ENCODE measurements around the gene CD300LB.

DNA sequence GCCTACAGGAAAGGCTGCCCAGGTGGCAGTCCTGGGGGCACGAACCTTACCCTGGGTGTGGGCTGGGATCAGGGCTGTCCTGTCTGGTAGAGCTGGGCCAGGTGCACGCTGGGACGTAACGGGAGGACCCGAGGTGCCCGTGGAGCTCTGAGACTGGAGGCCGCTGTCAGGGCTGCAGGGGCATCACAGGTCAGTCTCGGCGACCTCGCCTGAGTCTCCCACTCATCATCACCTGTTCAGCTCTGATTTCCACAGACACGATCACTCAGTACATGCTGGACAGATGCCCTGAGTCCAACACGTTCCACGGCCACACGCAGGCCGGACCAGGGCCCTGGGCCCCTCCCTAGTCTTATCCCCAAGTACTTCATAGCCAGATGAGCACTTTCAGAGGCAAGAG lies 19.3 kb upstream of the CD300LB start:
- TF ChIP-seq, protein P1, sequence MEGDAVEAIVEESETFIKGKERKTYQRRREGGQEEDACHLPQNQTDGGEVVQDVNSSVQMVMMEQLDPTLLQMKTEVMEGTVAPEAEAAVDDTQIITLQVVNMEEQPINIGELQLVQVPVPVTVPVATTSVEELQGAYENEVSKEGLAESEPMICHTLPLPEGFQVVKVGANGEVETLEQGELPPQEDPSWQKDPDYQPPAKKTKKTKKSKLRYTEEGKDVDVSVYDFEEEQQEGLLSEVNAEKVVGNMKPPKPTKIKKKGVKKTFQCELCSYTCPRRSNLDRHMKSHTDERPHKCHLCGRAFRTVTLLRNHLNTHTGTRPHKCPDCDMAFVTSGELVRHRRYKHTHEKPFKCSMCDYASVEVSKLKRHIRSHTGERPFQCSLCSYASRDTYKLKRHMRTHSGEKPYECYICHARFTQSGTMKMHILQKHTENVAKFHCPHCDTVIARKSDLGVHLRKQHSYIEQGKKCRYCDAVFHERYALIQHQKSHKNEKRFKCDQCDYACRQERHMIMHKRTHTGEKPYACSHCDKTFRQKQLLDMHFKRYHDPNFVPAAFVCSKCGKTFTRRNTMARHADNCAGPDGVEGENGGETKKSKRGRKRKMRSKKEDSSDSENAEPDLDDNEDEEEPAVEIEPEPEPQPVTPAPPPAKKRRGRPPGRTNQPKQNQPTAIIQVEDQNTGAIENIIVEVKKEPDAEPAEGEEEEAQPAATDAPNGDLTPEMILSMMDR (optimal IDR thresholded peaks at IDR 0.05 in 1 of 3, IDR thresholded peaks at IDR 0.05 in 1 of 3, conservative IDR thresholded peaks at IDR 0.05 in 1 of 3; ENCODE audit: extremely low read depth in 1 of 3, insufficient read depth in 2 of 3, low read length in 3 of 3): no peak
- TF ChIP-seq EZH2 (IDR thresholded peaks at IDR 0.05; ENCODE audit: low read length): no peak

Data from keratinocyte (primary cell).